ENCODE data around the gene AGT. TPM values are rescaled to one million over a fixed set of nuclear protein-coding genes. Genes with fewer than 3 reads are reported as not detected.

AGT gene
- total RNA-seq, 1 experiment from 2014 or later, result 0.93 TPM

DNA sequence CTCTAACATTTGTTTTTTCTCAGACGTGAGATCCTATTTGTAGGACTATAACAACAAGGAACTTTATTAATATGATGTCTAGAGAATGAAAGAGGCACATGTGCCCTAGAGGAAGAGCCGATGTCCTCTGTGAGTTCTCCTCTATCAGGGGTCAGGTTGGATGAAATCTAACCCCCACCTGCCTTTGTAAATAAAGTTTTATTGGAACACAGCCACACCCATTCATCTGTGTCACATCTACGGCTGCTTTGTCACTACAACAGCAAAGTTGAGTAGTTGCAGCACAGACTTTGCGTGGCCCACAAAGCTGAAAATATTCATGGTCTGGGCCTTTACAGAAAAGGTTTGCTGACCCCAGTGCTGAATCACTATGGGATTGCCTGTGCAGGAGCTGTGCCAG lies 32.7 kb upstream of the AGT start (continued):
- TF ChIP-seq, protein P1, sequence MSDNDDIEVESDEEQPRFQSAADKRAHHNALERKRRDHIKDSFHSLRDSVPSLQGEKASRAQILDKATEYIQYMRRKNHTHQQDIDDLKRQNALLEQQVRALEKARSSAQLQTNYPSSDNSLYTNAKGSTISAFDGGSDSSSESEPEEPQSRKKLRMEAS (IDR thresholded peaks at IDR 0.05), result no peak
- no peak for TF ChIP-seq ELF1 (IDR thresholded peaks at IDR 0.05; ENCODE audit: borderline replicate concordance, low read depth)
- TF ChIP-seq YY1 (IDR thresholded peaks at IDR 0.05; ENCODE audit: extremely low read depth, insufficient replicate concordance, low read depth, low read length), result no peak
- TF ChIP-seq TCF7L2 (IDR thresholded peaks at IDR 0.05; ENCODE audit: borderline replicate concordance, extremely low read depth, insufficient read depth, insufficient read length), result no peak
- no peak for TF ChIP-seq CEBPB (IDR thresholded peaks at IDR 0.05; ENCODE audit: low read depth)
- no peak for TF ChIP-seq POLR2A (IDR thresholded peaks at IDR 0.05; ENCODE audit: borderline replicate concordance, extremely low read depth, insufficient read depth, insufficient read length)
- no peak for TF ChIP-seq RAD21 (IDR thresholded peaks at IDR 0.05; ENCODE audit: low read depth)

DNA sequence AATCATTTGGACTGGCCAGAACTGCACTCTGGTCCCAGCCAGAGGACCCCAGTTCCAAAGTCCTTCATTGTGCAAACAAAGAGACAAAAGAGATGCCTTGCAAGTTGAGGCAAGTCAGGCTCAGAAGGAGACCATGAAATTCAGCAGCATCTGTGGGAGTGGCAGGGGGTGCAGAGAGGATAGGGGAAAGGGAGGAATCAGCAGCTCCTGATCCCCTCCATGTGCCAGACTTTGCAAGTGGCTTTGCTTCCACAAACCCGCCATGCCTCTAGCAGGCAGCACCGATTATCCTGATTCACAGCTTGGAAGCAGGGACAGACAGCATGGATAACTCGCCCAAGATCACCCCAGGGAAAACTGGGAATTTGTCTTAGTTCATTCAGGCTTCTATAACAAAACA lies 31.1 kb upstream of the AGT start:
- no TSS peak for BruUV-seq (replicated peaks)
- no peak overlapping the region for H3K9ac ChIP-seq (ENCODE audit: low read length)
- no peaks in the 10 kb centered on the region for H3K27me3 ChIP-seq (ENCODE audit: insufficient read depth, low read length)
- intact Hi-C loops (cut with micrococcal nuclease), result no loop called here
- no peak overlapping the region for H3K4me3 ChIP-seq (replicated peaks in 1 of 2; ENCODE audit: low read depth in 1 of 2, low read length in 2 of 2)
- no peak for ATAC-seq
- H3K27ac ChIP-seq (ENCODE audit: low read depth, low read length), result no peak overlapping the region
- H3K79me2 ChIP-seq (ENCODE audit: insufficient read depth, low read length), result no peaks in the 10 kb centered on the region
- no peaks in the 10 kb centered on the region for H3K4me1 ChIP-seq (ENCODE audit: control insufficient read depth in 1 of 2, insufficient read depth in 2 of 2, low read length in 2 of 2)
- ChIA-PET CTCF (no interaction called here), POLR2A (no interaction called here), RAD21 (ENCODE audit: low non-redundant PET in 1 of 2, low total read pairs in 2 of 2, uncharacterized antibody in 2 of 2, unreplicated experiment in 2 of 2) (no interaction called here)
- no peaks in the 10 kb centered on the region for H3K36me3 ChIP-seq (ENCODE audit: control insufficient read depth in 1 of 2, insufficient read depth in 2 of 2, low read length in 2 of 2)
- H3K9me2 ChIP-seq (ENCODE audit: insufficient read depth), result no peaks in the 10 kb centered on the region
- no peak overlapping the region for H3K4me2 ChIP-seq (ENCODE audit: low read length)
- DNase-seq (ENCODE audit: low read depth, low spot score), result no peak
- no peaks in the 10 kb centered on the region for H4K20me1 ChIP-seq (ENCODE audit: insufficient read depth)
- H3K9me3 ChIP-seq (ENCODE audit: control insufficient read depth in 1 of 2, insufficient read depth in 1 of 2, low read depth in 1 of 2, low read length in 2 of 2), result no peaks in the 10 kb centered on the region
- H2AFZ ChIP-seq (ENCODE audit: low read depth, low read length, poor library complexity, severe bottlenecking), result no peak overlapping the region
- TF ChIP-seq EZH2phosphoT487 (IDR thresholded peaks at IDR 0.05; ENCODE audit: borderline replicate concordance), result no peak
- TF ChIP-seq EZH2 (IDR thresholded peaks at IDR 0.05), result no peak
- no peak for TF ChIP-seq ZNF274 (IDR thresholded peaks at IDR 0.05; ENCODE audit: low read depth, low read length)
- no peak for TF ChIP-seq CEBPB (IDR thresholded peaks at IDR 0.05; ENCODE audit: low read depth)
- TF ChIP-seq TCF7L2 (IDR thresholded peaks at IDR 0.05; ENCODE audit: borderline replicate concordance, extremely low read depth, insufficient read depth, insufficient read length), result no peak
- TF ChIP-seq ELF1 (IDR thresholded peaks at IDR 0.05; ENCODE audit: borderline replicate concordance, low read depth), result no peak
- TF ChIP-seq, protein P2, sequence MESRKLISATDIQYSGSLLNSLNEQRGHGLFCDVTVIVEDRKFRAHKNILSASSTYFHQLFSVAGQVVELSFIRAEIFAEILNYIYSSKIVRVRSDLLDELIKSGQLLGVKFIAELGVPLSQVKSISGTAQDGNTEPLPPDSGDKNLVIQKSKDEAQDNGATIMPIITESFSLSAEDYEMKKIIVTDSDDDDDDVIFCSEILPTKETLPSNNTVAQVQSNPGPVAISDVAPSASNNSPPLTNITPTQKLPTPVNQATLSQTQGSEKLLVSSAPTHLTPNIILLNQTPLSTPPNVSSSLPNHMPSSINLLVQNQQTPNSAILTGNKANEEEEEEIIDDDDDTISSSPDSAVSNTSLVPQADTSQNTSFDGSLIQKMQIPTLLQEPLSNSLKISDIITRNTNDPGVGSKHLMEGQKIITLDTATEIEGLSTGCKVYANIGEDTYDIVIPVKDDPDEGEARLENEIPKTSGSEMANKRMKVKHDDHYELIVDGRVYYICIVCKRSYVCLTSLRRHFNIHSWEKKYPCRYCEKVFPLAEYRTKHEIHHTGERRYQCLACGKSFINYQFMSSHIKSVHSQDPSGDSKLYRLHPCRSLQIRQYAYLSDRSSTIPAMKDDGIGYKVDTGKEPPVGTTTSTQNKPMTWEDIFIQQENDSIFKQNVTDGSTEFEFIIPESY (IDR thresholded peaks at IDR 0.05; ENCODE audit: extremely low read depth, insufficient replicate concordance, low read length), result no peak
- TF ChIP-seq CBX3 (IDR thresholded peaks at IDR 0.05; ENCODE audit: low read depth), result no peak
- no peak for TF ChIP-seq FOSL1 (IDR thresholded peaks at IDR 0.05; ENCODE audit: low read depth)
- no peak for TF ChIP-seq EGR1 (IDR thresholded peaks at IDR 0.05; ENCODE audit: low read depth)
- TF ChIP-seq SP1 (IDR thresholded peaks at IDR 0.05; ENCODE audit: low read depth), result no peak
- TF ChIP-seq YY1 (IDR thresholded peaks at IDR 0.05; ENCODE audit: extremely low read depth, insufficient replicate concordance, low read depth, low read length), result no peak
- TF ChIP-seq, protein P3, sequence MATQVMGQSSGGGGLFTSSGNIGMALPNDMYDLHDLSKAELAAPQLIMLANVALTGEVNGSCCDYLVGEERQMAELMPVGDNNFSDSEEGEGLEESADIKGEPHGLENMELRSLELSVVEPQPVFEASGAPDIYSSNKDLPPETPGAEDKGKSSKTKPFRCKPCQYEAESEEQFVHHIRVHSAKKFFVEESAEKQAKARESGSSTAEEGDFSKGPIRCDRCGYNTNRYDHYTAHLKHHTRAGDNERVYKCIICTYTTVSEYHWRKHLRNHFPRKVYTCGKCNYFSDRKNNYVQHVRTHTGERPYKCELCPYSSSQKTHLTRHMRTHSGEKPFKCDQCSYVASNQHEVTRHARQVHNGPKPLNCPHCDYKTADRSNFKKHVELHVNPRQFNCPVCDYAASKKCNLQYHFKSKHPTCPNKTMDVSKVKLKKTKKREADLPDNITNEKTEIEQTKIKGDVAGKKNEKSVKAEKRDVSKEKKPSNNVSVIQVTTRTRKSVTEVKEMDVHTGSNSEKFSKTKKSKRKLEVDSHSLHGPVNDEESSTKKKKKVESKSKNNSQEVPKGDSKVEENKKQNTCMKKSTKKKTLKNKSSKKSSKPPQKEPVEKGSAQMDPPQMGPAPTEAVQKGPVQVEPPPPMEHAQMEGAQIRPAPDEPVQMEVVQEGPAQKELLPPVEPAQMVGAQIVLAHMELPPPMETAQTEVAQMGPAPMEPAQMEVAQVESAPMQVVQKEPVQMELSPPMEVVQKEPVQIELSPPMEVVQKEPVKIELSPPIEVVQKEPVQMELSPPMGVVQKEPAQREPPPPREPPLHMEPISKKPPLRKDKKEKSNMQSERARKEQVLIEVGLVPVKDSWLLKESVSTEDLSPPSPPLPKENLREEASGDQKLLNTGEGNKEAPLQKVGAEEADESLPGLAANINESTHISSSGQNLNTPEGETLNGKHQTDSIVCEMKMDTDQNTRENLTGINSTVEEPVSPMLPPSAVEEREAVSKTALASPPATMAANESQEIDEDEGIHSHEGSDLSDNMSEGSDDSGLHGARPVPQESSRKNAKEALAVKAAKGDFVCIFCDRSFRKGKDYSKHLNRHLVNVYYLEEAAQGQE (IDR thresholded peaks at IDR 0.05; ENCODE audit: low read depth), result no peak
- TF ChIP-seq SIN3A (IDR thresholded peaks at IDR 0.05; ENCODE audit: low read depth), result no peak
- TF ChIP-seq SRF (IDR thresholded peaks at IDR 0.05; ENCODE audit: low read depth), result no peak
- TF ChIP-seq, protein P4, sequence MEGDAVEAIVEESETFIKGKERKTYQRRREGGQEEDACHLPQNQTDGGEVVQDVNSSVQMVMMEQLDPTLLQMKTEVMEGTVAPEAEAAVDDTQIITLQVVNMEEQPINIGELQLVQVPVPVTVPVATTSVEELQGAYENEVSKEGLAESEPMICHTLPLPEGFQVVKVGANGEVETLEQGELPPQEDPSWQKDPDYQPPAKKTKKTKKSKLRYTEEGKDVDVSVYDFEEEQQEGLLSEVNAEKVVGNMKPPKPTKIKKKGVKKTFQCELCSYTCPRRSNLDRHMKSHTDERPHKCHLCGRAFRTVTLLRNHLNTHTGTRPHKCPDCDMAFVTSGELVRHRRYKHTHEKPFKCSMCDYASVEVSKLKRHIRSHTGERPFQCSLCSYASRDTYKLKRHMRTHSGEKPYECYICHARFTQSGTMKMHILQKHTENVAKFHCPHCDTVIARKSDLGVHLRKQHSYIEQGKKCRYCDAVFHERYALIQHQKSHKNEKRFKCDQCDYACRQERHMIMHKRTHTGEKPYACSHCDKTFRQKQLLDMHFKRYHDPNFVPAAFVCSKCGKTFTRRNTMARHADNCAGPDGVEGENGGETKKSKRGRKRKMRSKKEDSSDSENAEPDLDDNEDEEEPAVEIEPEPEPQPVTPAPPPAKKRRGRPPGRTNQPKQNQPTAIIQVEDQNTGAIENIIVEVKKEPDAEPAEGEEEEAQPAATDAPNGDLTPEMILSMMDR (IDR thresholded peaks at IDR 0.05 in 2 of 3, conservative IDR thresholded peaks at IDR 0.05 in 1 of 3; ENCODE audit: borderline replicate concordance in 1 of 3, insufficient read depth in 1 of 3, low read depth in 2 of 3, low read length in 2 of 3), result no peak
